Measurements from ENCODE around the gene ATP13A4. TPM values are rescaled to one million over a fixed set of nuclear protein-coding genes. Genes with fewer than 3 reads are reported as not detected.

The ATP13A4 gene
- total and polyA plus RNA-seq, 3 experiments from 2014 or later = 1.3 to 2.6 TPM; not detected in 1

GRCh38 chr3:193396451-193397244 is 158.0 kb downstream of the ATP13A4 start:
- ChIA-PET CTCF (no interaction called here), POLR2A (no interaction called here)
- H3K4me1 Mint-ChIP-seq = no peaks in the 10 kb centered on the region
- peaks cover 0 to 2% (median 0%) of the 10 kb centered on the region in 5 donors for H3K9me3 Mint-ChIP-seq
- no peak overlapping the region for H3K27ac Mint-ChIP-seq
- no peaks in the 10 kb centered on the region for H3K4me1 ChIP-seq (ENCODE audit: insufficient read depth, low read length)
- no peaks in the 10 kb centered on the region for H3K27me3 ChIP-seq (ENCODE audit: insufficient read depth, low read length, poor library complexity, severe bottlenecking)
- H3K36me3 ChIP-seq (ENCODE audit: insufficient read depth, low read length) = no peaks in the 10 kb centered on the region
- H3K9me3 ChIP-seq (ENCODE audit: low read length) = no peaks in the 10 kb centered on the region
- no peak overlapping the region for H3K4me3 ChIP-seq (ENCODE audit: low read length)
- no peaks in the 10 kb centered on the region for H3K36me3 Mint-ChIP-seq
- no peak for DNase-seq
- no peak overlapping the region for H3K4me3 Mint-ChIP-seq
- peaks cover 0 to 2% of the 10 kb centered on the region in 2 donors for H3K27me3 Mint-ChIP-seq
- no peak overlapping the region for H3K27ac ChIP-seq (ENCODE audit: low read depth, low read length)

GRCh38 chr3:193391902-193392301 is 162.8 kb downstream of the ATP13A4 start:
- H3K27ac Mint-ChIP-seq = no peak overlapping the region
- ChIA-PET CTCF (no interaction called here), POLR2A (no interaction called here)
- H3K27me3 Mint-ChIP-seq = peaks cover 3 to 13% of the 10 kb centered on the region in 2 donors
- no peak for DNase-seq
- H3K9me3 ChIP-seq (ENCODE audit: low read length) = no peaks in the 10 kb centered on the region
- H3K27me3 ChIP-seq (ENCODE audit: insufficient read depth, low read length, poor library complexity, severe bottlenecking) = no peaks in the 10 kb centered on the region
- H3K36me3 ChIP-seq (ENCODE audit: insufficient read depth, low read length) = no peaks in the 10 kb centered on the region
- no peak overlapping the region for H3K4me3 ChIP-seq (ENCODE audit: low read length)
- H3K36me3 Mint-ChIP-seq = no peaks in the 10 kb centered on the region
- H3K27ac ChIP-seq (ENCODE audit: low read depth, low read length) = no peak overlapping the region
- H3K4me3 Mint-ChIP-seq = no peak overlapping the region
- H3K9me3 Mint-ChIP-seq = peaks cover 0 to 4% (median 0%) of the 10 kb centered on the region in 5 donors
- H3K4me1 ChIP-seq (ENCODE audit: insufficient read depth, low read length) = no peaks in the 10 kb centered on the region
- no peaks in the 10 kb centered on the region for H3K4me1 Mint-ChIP-seq

- no peaks in the 10 kb centered on the region for H3K36me3 Mint-ChIP-seq
- H3K9me3 ChIP-seq (ENCODE audit: low read length) = no peaks in the 10 kb centered on the region
- H3K36me3 ChIP-seq (ENCODE audit: insufficient read depth, low read length) = no peaks in the 10 kb centered on the region
- POLR2A ChIA-PET = no interaction called here
- H3K27ac Mint-ChIP-seq = no peak overlapping the region
- H3K27ac ChIP-seq (ENCODE audit: low read depth, low read length) = no peak overlapping the region
- CTCF ChIA-PET = no interaction called here
- no peak for DNase-seq
- H3K9me3 Mint-ChIP-seq = peaks cover 0 to 4% (median 0%) of the 10 kb centered on the region in 5 donors
- no peaks in the 10 kb centered on the region for H3K27me3 ChIP-seq (ENCODE audit: insufficient read depth, low read length, poor library complexity, severe bottlenecking)
- H3K4me1 ChIP-seq (ENCODE audit: insufficient read depth, low read length) = no peaks in the 10 kb centered on the region
- H3K4me3 Mint-ChIP-seq = no peak overlapping the region
- peaks cover 2 to 13% of the 10 kb centered on the region in 2 donors for H3K27me3 Mint-ChIP-seq
- H3K4me3 ChIP-seq (ENCODE audit: low read length) = no peak overlapping the region
- H3K4me1 Mint-ChIP-seq = no peaks in the 10 kb centered on the region
Measured at GRCh38 chr3:193389335-193389734, 165.4 kb downstream of the ATP13A4 start.

GRCh38 chr3:193388361-193388760 is 166.3 kb downstream of the ATP13A4 start:
- Mint-ChIP-seq H3K27ac (no peak overlapping the region), H3K4me1 (no peaks in the 10 kb centered on the region), H3K9me3 (peaks cover 0 to 4% (median 0%) of the 10 kb centered on the region in 5 donors), H3K36me3 (no peaks in the 10 kb centered on the region), H3K27me3 (peaks cover 2 to 13% of the 10 kb centered on the region in 2 donors), H3K4me3 (no peak overlapping the region)
- POLR2A ChIA-PET = no interaction called here
- Histone ChIP-seq H3K27ac (ENCODE audit: low read depth, low read length) (no peak overlapping the region), H3K4me3 (ENCODE audit: low read length) (no peak overlapping the region), H3K9me3 (ENCODE audit: low read length) (no peaks in the 10 kb centered on the region), H3K36me3 (ENCODE audit: insufficient read depth, low read length) (no peaks in the 10 kb centered on the region), H3K27me3 (ENCODE audit: insufficient read depth, low read length, poor library complexity, severe bottlenecking) (no peaks in the 10 kb centered on the region), H3K4me1 (ENCODE audit: insufficient read depth, low read length) (no peaks in the 10 kb centered on the region)
- CTCF ChIA-PET = no interaction called here
- no peak for DNase-seq

GRCh38 chr3:193387596-193387995 is 167.1 kb downstream of the ATP13A4 start:
- H3K4me3 ChIP-seq (ENCODE audit: low read length) = no peak overlapping the region
- peaks cover 2 to 13% of the 10 kb centered on the region in 2 donors for H3K27me3 Mint-ChIP-seq
- ChIA-PET POLR2A (no interaction called here), CTCF (no interaction called here)
- H3K36me3 ChIP-seq (ENCODE audit: insufficient read depth, low read length) = no peaks in the 10 kb centered on the region
- H3K36me3 Mint-ChIP-seq = no peaks in the 10 kb centered on the region
- no peaks in the 10 kb centered on the region for H3K27me3 ChIP-seq (ENCODE audit: insufficient read depth, low read length, poor library complexity, severe bottlenecking)
- no peaks in the 10 kb centered on the region for H3K4me1 ChIP-seq (ENCODE audit: insufficient read depth, low read length)
- H3K4me3 Mint-ChIP-seq = no peak overlapping the region
- no peak for DNase-seq
- no peaks in the 10 kb centered on the region for H3K4me1 Mint-ChIP-seq
- H3K27ac Mint-ChIP-seq = no peak overlapping the region
- peaks cover 0 to 4% (median 0%) of the 10 kb centered on the region in 5 donors for H3K9me3 Mint-ChIP-seq
- H3K9me3 ChIP-seq (ENCODE audit: low read length) = no peaks in the 10 kb centered on the region
- no peak overlapping the region for H3K27ac ChIP-seq (ENCODE audit: low read depth, low read length)

GRCh38 chr3:193378706-193379105 is 176.0 kb downstream of the ATP13A4 start, which contains the start of gene ATP13A5:
Gene ATP13A5, minus strand, starts transcription at chr3:193378753. Its CDS starts 28 bp downstream, at chr3:193378725.
- Histone ChIP-seq H3K27me3 (ENCODE audit: insufficient read depth, low read length, poor library complexity, severe bottlenecking) (no peaks in the 10 kb centered on the region), H3K4me3 (ENCODE audit: low read length) (no peak within 1 kb of the TSS), H3K4me1 (ENCODE audit: insufficient read depth, low read length) (no peaks in the 10 kb centered on the region), H3K36me3 (ENCODE audit: insufficient read depth, low read length) (no peaks in the 10 kb centered on the region), H3K27ac (ENCODE audit: low read depth, low read length) (no peak within 1 kb of the TSS), H3K9me3 (ENCODE audit: low read length) (no peaks in the 10 kb centered on the region)
- CTCF ChIA-PET = no interaction called here
- Mint-ChIP-seq H3K4me1 (no peaks in the 10 kb centered on the region), H3K4me3 (no peak within 1 kb of the TSS), H3K9me3 (peaks cover 0 to 1% (median 0%) of the 10 kb centered on the region in 5 donors), H3K36me3 (no peaks in the 10 kb centered on the region), H3K27me3 (peaks cover 4 to 18% of the 10 kb centered on the region in 2 donors), H3K27ac (no peak within 1 kb of the TSS)
- no peak for DNase-seq
- POLR2A ChIA-PET = no interaction called here

- ChIA-PET CTCF (no interaction called here), POLR2A (no interaction called here)
- Mint-ChIP-seq H3K27ac (no peak overlapping the region), H3K27me3 (peaks cover 4 to 18% of the 10 kb centered on the region in 2 donors), H3K4me1 (peaks cover 0 to 8% (median 3%) of the 10 kb centered on the region in 3 donors), H3K36me3 (no peaks in the 10 kb centered on the region), H3K4me3 (no peak overlapping the region), H3K9me3 (peaks cover 0 to 3% (median 1%) of the 10 kb centered on the region in 5 donors)
- Histone ChIP-seq H3K4me1 (ENCODE audit: insufficient read depth, low read length) (no peaks in the 10 kb centered on the region), H3K9me3 (ENCODE audit: low read length) (no peaks in the 10 kb centered on the region), H3K27me3 (ENCODE audit: insufficient read depth, low read length, poor library complexity, severe bottlenecking) (no peaks in the 10 kb centered on the region), H3K27ac (ENCODE audit: low read depth, low read length) (no peak overlapping the region), H3K4me3 (ENCODE audit: low read length) (no peak overlapping the region), H3K36me3 (ENCODE audit: insufficient read depth, low read length) (no peaks in the 10 kb centered on the region)
- DNase-seq = no peak
Measured at GRCh38 chr3:193377591-193377990, 177.1 kb downstream of the ATP13A4 start.

GRCh38 chr3:193375614-193376013 is 179.1 kb downstream of the ATP13A4 start:
- DNase-seq = no peak
- CTCF ChIA-PET = no interaction called here
- peaks cover 4 to 9% of the 10 kb centered on the region in 2 donors for H3K27me3 Mint-ChIP-seq
- no peaks in the 10 kb centered on the region for H3K36me3 Mint-ChIP-seq
- no peaks in the 10 kb centered on the region for H3K4me1 ChIP-seq (ENCODE audit: insufficient read depth, low read length)
- H3K27ac ChIP-seq (ENCODE audit: low read depth, low read length) = no peak overlapping the region
- H3K27ac Mint-ChIP-seq = no peak overlapping the region
- peaks cover 0 to 3% (median 1%) of the 10 kb centered on the region in 5 donors for H3K9me3 Mint-ChIP-seq
- H3K36me3 ChIP-seq (ENCODE audit: insufficient read depth, low read length) = no peaks in the 10 kb centered on the region
- POLR2A ChIA-PET = no interaction called here
- H3K9me3 ChIP-seq (ENCODE audit: low read length) = no peaks in the 10 kb centered on the region
- H3K4me3 Mint-ChIP-seq = no peak overlapping the region
- no peaks in the 10 kb centered on the region for H3K27me3 ChIP-seq (ENCODE audit: insufficient read depth, low read length, poor library complexity, severe bottlenecking)
- H3K4me1 Mint-ChIP-seq = peaks cover 0 to 9% (median 3%) of the 10 kb centered on the region in 3 donors
- no peak overlapping the region for H3K4me3 ChIP-seq (ENCODE audit: low read length)

All from CD8-positive, alpha-beta memory T cell (primary cell).